T-helper 1 cell treated with Interleukin-12 subunit alpha and Interleukin-12 subunit beta and Interleukin-4 antibody, amounts not matched to agents 30 μg/mL and 1 μg/mL, for 36 hours (primary cell): Measurements from ENCODE around the gene GRIN3B.

Experiments used
- H3K27ac Mint-ChIP-seq: one replicate; pipeline ENCODE4 v1.8.0; 2021; ENCODE audit warnings: mild to moderate bottlenecking, mixed read lengths
- H3K27me3 Mint-ChIP-seq: one replicate; pipeline ENCODE4 v1.8.0; 2021; ENCODE audit warnings: low read depth, mixed read lengths
- H3K36me3 Mint-ChIP-seq: one replicate; pipeline ENCODE4 v1.8.0; 2021; ENCODE audit warnings: low read depth, mixed read lengths
- H3K4me1 Mint-ChIP-seq: one replicate; pipeline ENCODE4 v1.8.0; 2021; ENCODE audit warnings: low read depth, mixed read lengths
- H3K4me3 Mint-ChIP-seq: one replicate; pipeline ENCODE4 v1.8.0; 2021; ENCODE audit warnings: mild to moderate bottlenecking, moderate library complexity, mixed read lengths
- H3K9me3 Mint-ChIP-seq: one replicate; pipeline ENCODE4 v1.8.0; 2021; ENCODE audit warnings: mixed read lengths

The GRIN3B gene

DNA sequence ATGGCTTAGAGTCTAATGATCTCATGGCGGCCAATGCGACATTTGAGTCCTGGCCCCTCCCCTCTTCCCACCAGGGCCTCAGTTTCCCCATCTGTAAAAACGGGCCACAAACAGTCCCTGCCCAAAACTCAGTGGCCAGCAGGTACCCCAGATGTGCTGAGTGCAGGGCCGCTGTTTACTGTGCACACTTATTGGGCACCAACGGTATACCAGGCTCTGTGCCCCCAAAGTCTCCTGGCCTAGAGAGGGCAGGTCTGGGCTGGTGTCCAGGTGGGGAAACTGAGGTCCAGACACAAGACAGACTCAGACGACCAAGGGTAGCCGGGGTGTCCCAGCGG is 39.6 kb upstream of the GRIN3B start:
- Mint-ChIP-seq H3K4me3 (no peak overlapping the region), H3K36me3 (peaks cover 16% of the 10 kb centered on the region), H3K27me3 (no peaks in the 10 kb centered on the region), H3K27ac (no peak overlapping the region), H3K4me1 (peaks cover 9% of the 10 kb centered on the region), H3K9me3 (peaks cover 4% of the 10 kb centered on the region)

GRCh38 chr19:961866-962620 is 38.2 kb upstream of the GRIN3B start:
- peaks cover 9% of the 10 kb centered on the region for H3K4me1 Mint-ChIP-seq
- H3K27ac Mint-ChIP-seq: peak overlapping the region; percentile 55
- peaks cover 4% of the 10 kb centered on the region for H3K9me3 Mint-ChIP-seq
- no peaks in the 10 kb centered on the region for H3K27me3 Mint-ChIP-seq
- H3K4me3 Mint-ChIP-seq: no peak overlapping the region
- peaks cover 18% of the 10 kb centered on the region for H3K36me3 Mint-ChIP-seq

DNA sequence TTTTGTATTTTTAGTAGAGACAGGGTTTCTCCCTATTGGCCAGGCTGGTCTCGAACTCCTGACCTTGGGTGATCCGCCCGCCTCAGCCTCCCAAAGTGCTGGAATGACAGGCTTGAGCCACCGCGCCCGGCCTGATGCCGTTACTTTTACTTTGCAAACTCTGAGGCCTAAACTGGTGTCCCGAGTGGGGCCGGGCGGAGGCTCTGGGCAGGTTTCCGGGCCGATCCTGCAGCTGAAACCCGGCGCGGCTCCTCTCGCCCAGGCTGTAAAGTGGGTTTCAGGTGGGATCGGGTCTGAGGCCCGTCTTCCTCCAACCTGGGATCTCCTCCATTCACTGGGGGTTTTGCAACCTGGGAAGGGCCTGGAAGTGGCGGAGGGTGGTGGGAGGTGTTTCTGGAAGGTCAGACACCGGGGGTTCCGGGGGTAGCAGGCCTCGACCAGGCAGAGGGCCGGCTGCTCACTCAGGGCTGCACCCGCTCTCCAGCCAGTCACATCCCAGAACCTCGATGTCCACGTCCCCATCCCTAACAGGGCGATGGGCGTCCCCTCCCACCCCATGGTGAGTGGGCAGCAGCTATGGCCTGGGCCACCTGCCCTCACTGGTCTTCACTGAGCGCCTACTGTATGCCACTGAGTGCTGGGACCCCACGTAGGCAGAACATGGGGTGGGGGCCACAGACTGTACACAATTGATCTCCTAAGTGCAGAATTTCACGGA is 37.4 kb upstream of the GRIN3B start:
- Mint-ChIP-seq H3K4me3 (no peak overlapping the region), H3K9me3 (peaks cover 4% of the 10 kb centered on the region), H3K27ac (no peak overlapping the region), H3K4me1 (peaks cover 9% of the 10 kb centered on the region), H3K27me3 (no peaks in the 10 kb centered on the region), H3K36me3 (peaks cover 20% of the 10 kb centered on the region)

DNA sequence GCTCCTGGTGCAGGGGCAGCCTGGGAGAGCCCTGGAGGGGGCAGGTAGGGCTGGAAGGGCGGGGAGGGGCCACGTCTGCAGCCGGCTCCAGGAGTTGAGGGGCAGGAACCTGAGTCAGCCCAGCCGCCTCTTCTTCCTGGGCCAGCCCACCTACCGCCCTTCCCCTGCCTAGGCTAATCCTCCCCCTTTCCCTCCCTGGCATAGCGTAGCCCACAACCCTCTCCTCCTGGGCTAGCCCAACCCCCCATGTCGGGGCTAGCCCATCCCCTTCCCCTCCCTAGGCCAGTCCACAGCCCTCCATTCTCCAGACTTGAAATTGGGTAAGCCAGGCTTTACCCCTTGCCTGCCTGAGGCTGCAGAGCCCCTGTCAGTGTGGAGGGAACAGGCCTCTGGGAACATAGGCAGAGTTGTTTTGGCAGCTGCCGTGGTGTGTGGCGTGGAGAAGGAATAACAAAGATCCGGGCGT is 36.7 kb upstream of the GRIN3B start:
- no peaks in the 10 kb centered on the region for H3K27me3 Mint-ChIP-seq
- no peak overlapping the region for H3K27ac Mint-ChIP-seq
- peaks cover 4% of the 10 kb centered on the region for H3K9me3 Mint-ChIP-seq
- no peak overlapping the region for H3K4me3 Mint-ChIP-seq
- peaks cover 9% of the 10 kb centered on the region for H3K4me1 Mint-ChIP-seq
- H3K36me3 Mint-ChIP-seq: peaks cover 24% of the 10 kb centered on the region

GRCh38 chr19:964116-964520 is 36.1 kb upstream of the GRIN3B start:
- H3K9me3 Mint-ChIP-seq: peaks cover 4% of the 10 kb centered on the region
- H3K4me1 Mint-ChIP-seq: peaks cover 7% of the 10 kb centered on the region
- H3K36me3 Mint-ChIP-seq: peaks cover 27% of the 10 kb centered on the region
- no peak overlapping the region for H3K4me3 Mint-ChIP-seq
- H3K27me3 Mint-ChIP-seq: no peaks in the 10 kb centered on the region
- no peak overlapping the region for H3K27ac Mint-ChIP-seq

DNA sequence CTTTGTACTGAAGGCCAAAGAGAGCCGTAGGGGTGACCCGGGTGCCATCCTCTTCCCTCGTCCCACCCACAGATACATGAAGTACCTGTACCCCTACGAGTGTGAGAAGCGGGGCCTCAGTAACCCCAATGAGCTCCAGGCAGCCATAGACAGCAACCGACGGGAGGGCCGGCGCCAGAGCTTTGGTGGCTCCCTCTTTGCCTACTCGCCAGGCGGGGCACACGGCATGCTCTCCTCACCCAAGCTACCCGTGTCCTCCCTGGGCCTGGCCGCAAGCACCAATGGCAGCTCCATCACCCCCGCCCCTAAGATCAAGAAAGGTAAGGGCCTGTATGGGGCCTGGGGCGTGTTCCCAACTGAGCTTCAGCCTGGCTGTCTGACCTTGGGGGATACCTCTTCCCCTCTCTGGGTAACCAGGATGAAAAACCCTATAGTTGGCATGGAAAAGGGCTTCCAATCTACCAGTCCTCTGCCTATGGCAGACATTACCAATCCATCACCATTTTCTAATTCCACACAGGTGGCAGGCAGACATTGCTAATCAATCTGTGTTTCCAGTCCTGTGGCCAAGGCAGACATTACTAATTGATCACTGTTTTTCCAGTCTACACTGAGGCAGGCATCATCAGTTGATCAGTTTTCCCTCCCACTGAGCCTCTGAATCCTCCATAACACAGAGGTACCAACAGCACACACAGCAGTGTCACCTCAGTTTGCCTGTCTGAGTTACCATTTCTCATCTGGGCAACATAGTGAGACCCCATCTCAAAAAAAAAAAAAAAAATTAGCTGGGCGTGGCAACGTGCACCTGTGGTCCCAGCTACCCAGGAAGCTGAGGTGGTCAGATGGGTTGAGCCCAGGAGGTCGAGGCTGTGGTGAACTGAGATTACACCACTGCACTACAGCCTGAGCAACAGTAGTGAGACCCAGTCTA is 35.2 kb upstream of the GRIN3B start:
- H3K4me3 Mint-ChIP-seq: no peak overlapping the region
- H3K4me1 Mint-ChIP-seq: peaks cover 7% of the 10 kb centered on the region
- H3K27me3 Mint-ChIP-seq: no peaks in the 10 kb centered on the region
- H3K36me3 Mint-ChIP-seq: peaks cover 30% of the 10 kb centered on the region
- H3K9me3 Mint-ChIP-seq: peaks cover 4% of the 10 kb centered on the region
- no peak overlapping the region for H3K27ac Mint-ChIP-seq

DNA sequence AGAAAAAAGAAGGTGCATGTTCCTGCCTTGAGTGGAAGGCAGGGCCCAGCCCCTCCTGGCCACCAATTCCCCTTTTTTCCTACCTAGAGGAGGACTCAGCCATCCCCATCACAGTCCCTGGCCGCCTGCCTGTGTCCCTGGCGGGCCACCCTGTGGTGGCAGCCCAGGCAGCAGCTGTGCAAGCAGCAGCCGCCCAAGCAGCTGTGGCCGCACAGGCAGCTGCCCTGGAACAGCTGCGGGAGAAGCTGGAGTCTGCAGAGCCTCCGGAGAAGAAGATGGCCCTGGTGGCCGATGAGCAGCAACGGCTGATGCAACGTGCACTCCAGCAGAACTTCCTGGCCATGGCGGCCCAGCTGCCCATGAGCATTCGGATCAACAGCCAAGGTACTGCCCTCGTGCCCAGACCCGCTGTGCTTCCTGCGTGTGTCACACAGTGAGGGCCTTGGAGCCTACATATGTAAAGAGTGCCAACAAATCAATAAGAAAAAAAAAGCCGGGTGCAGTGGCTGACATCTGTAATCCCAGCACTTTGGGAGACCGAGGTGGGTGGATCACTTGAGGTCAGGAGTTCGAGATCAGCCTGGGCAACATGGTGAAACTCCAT is 33.6 kb upstream of the GRIN3B start:
- Mint-ChIP-seq H3K36me3 (peaks cover 39% of the 10 kb centered on the region), H3K4me3 (no peak overlapping the region), H3K27ac (no peak overlapping the region), H3K27me3 (no peaks in the 10 kb centered on the region), H3K9me3 (peaks cover 9% of the 10 kb centered on the region), H3K4me1 (peaks cover 7% of the 10 kb centered on the region)

- Mint-ChIP-seq H3K27ac (no peak overlapping the region), H3K27me3 (no peaks in the 10 kb centered on the region), H3K36me3 (peaks cover 29% of the 10 kb centered on the region), H3K4me1 (no peaks in the 10 kb centered on the region), H3K9me3 (peaks cover 5% of the 10 kb centered on the region), H3K4me3 (no peak overlapping the region)
These were observed 29.5 kb upstream of the GRIN3B start for GRCh38 chr19:970695-971094.

- H3K36me3 Mint-ChIP-seq: peaks cover 27% of the 10 kb centered on the region
These were observed 28.4 kb upstream of the GRIN3B start for GRCh38 chr19:971795-972194.

GRCh38 chr19:972281-972680 is 27.9 kb upstream of the GRIN3B start:
- H3K4me3 Mint-ChIP-seq: no peak overlapping the region
- H3K9me3 Mint-ChIP-seq: peaks cover 5% of the 10 kb centered on the region

More at GRCh38 chr19:971795-972194, 28.4 kb upstream of the GRIN3B start:
- no peak overlapping the region for H3K27ac Mint-ChIP-seq
- peaks cover 5% of the 10 kb centered on the region for H3K9me3 Mint-ChIP-seq
- no peaks in the 10 kb centered on the region for H3K27me3 Mint-ChIP-seq
- H3K4me1 Mint-ChIP-seq: no peaks in the 10 kb centered on the region
- no peak overlapping the region for H3K4me3 Mint-ChIP-seq

DNA sequence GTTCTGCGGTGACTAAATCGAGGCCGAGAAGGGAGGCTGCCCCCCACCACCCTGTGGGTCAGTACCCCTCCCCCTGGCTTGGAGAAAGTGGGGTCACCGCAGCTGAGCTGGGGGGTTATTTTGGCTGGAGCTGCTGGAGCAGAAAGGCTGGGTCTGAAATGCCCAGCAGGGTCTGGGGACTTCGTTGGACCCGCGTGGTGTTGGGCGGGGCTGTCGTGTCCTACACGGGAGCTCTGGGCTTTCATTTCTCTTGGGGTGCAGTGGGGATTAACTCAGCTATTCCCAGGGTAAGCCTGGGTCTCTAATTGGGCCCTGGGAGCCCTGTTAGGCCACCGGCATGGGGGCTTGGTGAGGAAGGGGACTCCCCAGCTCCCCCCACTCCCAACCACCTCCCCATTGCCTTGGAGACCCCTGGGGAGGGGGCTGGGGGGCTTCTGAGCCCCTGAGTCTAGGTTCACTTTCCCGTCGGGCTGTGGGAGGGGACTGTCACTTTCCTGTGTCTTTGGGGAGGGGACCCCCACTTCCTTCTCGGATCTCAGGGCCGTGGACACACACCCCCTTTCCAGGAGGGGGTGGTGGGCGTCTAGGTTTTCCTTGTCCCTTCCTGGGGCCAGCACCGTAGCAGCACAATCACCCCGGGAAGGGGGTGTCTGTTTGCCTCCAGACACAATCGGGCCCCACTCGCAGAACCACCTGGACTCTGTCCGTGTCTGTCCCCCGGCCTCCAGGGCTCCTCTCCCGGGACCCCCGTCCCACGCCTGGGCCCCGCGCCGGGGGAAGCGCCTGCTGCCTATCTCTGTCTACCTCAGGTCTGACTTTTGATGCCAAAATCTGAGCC is 26.3 kb upstream of the GRIN3B start:
- Mint-ChIP-seq H3K9me3 (peaks cover 5% of the 10 kb centered on the region), H3K27me3 (no peaks in the 10 kb centered on the region), H3K4me1 (no peaks in the 10 kb centered on the region), H3K4me3 (no peak overlapping the region), H3K27ac (no peak overlapping the region), H3K36me3 (peaks cover 19% of the 10 kb centered on the region)

More at GRCh38 chr19:972281-972680, 27.9 kb upstream of the GRIN3B start:
- H3K27me3 Mint-ChIP-seq: no peaks in the 10 kb centered on the region
- H3K36me3 Mint-ChIP-seq: peaks cover 27% of the 10 kb centered on the region
- no peak overlapping the region for H3K27ac Mint-ChIP-seq
- H3K4me1 Mint-ChIP-seq: no peaks in the 10 kb centered on the region

GRCh38 chr19:974564-975257 is 25.5 kb upstream of the GRIN3B start:
- Mint-ChIP-seq H3K4me3 (no peak overlapping the region), H3K9me3 (peaks cover 5% of the 10 kb centered on the region), H3K27ac (no peak overlapping the region), H3K36me3 (peaks cover 17% of the 10 kb centered on the region), H3K27me3 (no peaks in the 10 kb centered on the region), H3K4me1 (no peaks in the 10 kb centered on the region)

- no peaks in the 10 kb centered on the region for H3K4me1 Mint-ChIP-seq
- H3K36me3 Mint-ChIP-seq: peaks cover 6% of the 10 kb centered on the region
- no peaks in the 10 kb centered on the region for H3K9me3 Mint-ChIP-seq
- H3K27ac Mint-ChIP-seq: no peak overlapping the region
- H3K4me3 Mint-ChIP-seq: no peak overlapping the region
- no peaks in the 10 kb centered on the region for H3K27me3 Mint-ChIP-seq
These were observed 23.7 kb upstream of the GRIN3B start for GRCh38 chr19:976476-976875.
